GM12891 (cell line): ENCODE data around the gene TMPRSS4.

Experiments
- POLR2A ChIP-seq: IDR thresholded peaks from 2 replicates; pipeline ENCODE4 v1.6.1; 2011; ENCODE audit warnings: low read depth, low read length, control low read depth
- TAF1 ChIP-seq: IDR thresholded peaks from 2 replicates; pipeline ENCODE4 v1.6.1; 2011; ENCODE audit warnings: low read depth, low read length, control low read depth

DNA sequence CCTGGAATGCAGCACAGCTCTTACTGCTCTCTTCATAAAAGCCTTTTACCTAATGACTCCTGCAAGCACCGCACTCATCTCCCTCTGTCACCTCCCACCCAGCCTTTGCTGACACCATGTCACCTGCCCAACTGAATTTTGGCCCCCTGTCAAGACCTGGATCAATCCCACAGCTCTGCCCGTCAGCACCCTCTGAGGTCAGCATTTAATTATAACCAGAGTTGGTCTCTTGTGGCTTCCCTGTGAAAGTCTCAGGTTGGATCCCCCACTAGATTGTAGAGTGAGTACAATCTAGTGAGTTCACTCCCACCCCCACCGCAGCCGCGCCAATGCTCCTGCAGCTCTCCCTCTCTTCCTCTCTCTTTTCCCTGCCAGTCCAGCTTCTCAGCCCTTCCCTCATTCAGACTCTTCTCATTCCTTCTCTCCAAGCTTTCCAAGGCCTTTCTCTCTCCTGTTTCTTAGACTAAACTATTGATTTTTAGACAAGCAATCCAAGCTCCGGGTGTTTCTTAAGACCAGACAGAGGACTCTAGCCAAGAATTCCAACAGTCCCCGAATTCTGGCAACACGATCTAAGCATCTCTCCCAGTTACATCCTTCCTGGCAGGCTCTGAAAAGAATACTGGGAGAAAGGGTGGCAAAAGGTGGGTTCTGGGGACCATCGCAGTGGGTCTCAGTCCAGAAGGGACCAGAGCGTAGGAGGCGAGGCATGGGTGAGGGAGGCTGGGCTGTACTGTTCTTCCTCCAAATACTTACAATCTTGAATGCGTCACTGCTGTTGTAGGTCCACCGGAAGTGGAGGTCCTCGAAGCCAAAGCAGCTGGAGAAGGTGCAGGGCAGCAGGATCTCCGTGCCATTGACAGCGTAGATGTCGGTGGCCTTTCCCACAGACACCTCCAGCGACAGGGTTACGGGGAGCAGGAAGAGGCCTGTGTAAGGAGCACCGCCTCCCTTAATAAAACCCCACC is 67.7 kb downstream of the TMPRSS4 start:
- TF ChIP-seq POLR2A (no peak), TAF1 (no peak)
